Inflammatory macrophage treated with lipopolysaccharide for 1 hour (primary cell): ENCODE data around the gene ACTR2.

Source experiments
- DNase-seq, 2 donors: peaks; one replicate each; pipeline ENCODE4 v3.0.0-alpha.2; 2020 to 2022

ACTR2 gene

GRCh38 chr2:65281627-65282351 lies 54.2 kb downstream of the ACTR2 start:
- no peak for DNase-seq

- DNase-seq = no peak
These were observed 54.9 kb downstream of the ACTR2 start for GRCh38 chr2:65282477-65283053.

- DNase-seq = no peak
These were observed 59.7 kb downstream of the ACTR2 start for GRCh38 chr2:65287364-65287763.

- DNase-seq = peak in 1 of 2 donors; percentile 43
These were observed 63.8 kb downstream of the ACTR2 start for GRCh38 chr2:65291216-65292105.

GRCh38 chr2:65292106-65292400 lies 64.4 kb downstream of the ACTR2 start:
- DNase-seq = no peak

GRCh38 chr2:65292461-65293011 lies 64.9 kb downstream of the ACTR2 start:
- no peak for DNase-seq

- DNase-seq = no peak
These were observed 65.7 kb downstream of the ACTR2 start for GRCh38 chr2:65293376-65293775.

GRCh38 chr2:65294136-65294535 lies 66.5 kb downstream of the ACTR2 start:
- DNase-seq = no peak

GRCh38 chr2:65294701-65295100 lies 67.1 kb downstream of the ACTR2 start:
- DNase-seq = no peak

GRCh38 chr2:65296971-65297370 lies 69.3 kb downstream of the ACTR2 start:
- no peak for DNase-seq

GRCh38 chr2:65297544-65297943 lies 69.9 kb downstream of the ACTR2 start:
- no peak for DNase-seq

GRCh38 chr2:65298089-65298488 lies 70.5 kb downstream of the ACTR2 start:
- no peak for DNase-seq

GRCh38 chr2:65299246-65299645 lies 71.6 kb downstream of the ACTR2 start:
- peak in 1 of 2 donors; percentile 33 for DNase-seq

GRCh38 chr2:65300134-65300760 lies 72.6 kb downstream of the ACTR2 start:
- DNase-seq = no peak

GRCh38 chr2:65300761-65301711 lies 73.4 kb downstream of the ACTR2 start:
- DNase-seq = no peak

GRCh38 chr2:65305934-65306333 lies 78.3 kb downstream of the ACTR2 start:
- DNase-seq = no peak

GRCh38 chr2:65309699-65310098 lies 82.1 kb downstream of the ACTR2 start:
- no peak for DNase-seq

GRCh38 chr2:65311049-65311448 lies 83.4 kb downstream of the ACTR2 start:
- no peak for DNase-seq

- no peak for DNase-seq
These were observed 84.0 kb downstream of the ACTR2 start for GRCh38 chr2:65311596-65311995.

GRCh38 chr2:65313126-65313953 lies 85.7 kb downstream of the ACTR2 start:
- DNase-seq = no peak

- no peak for DNase-seq
These were observed 86.3 kb downstream of the ACTR2 start for GRCh38 chr2:65313954-65314256.
